Embryonic facial prominence (tissue), 1 donor: Measurements from ENCODE around the gene FBXL17.

Source experiments
- DNase-seq: peaks from one replicate; pipeline ENCODE4 v3.0.0-alpha.2; 2016; ENCODE audit errors: extremely low spot score

Gene FBXL17

DNA sequence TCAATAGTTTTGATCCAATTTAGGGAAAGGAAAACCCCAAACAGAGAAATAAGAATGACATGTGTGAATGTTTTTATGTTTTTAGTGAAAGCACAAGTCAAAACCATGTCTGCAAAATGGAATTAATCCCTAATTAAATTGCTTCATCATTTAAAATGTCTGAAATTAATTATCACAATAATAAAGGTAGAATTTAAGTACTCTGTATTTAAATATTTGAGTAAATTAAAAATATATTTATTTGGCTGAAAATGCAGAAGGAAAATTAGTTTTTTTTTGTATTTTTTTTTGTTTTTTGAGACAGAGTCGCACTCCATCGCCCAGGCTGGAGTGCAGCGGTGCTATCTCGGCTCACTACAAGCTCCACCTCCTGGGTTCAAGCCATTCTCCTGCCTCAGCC, 380.7 kb downstream of the FBXL17 start:
- DNase-seq: no peak

DNA sequence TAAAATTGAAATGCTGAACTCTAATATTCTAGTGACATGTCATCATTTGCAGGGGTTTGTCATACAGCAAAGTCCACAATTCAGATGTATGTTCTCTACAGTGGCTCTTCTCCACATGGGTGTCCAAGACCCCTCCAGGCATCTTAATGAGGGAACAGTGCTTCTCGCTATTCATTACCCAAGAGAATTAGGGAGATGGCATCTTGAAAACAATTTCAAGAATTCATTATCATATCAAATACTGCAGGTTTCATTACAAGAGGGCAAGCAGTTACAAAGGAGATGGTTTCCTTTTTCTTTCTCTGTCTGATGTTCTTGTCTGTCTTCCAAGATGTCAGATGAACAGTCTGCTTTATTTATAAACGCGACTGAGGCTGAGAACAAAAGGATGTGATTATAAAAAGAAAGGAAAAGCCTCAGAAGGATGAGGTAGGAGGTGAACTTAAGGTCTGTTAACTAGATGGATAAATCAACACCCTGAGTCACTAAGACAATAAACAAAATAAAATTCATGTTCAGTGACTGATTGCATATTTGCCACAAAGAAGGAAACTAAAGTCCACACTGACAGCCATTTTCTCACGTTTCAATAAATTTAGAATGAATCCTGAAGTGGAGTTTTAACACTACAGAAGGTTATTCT, 384.4 kb downstream of the FBXL17 start:
- DNase-seq: no peak

GRCh38 chr5:107993341-107993740, 388.6 kb downstream of the FBXL17 start:
- no peak for DNase-seq

- DNase-seq: no peak
Measured at GRCh38 chr5:107990881-107991810, 390.8 kb downstream of the FBXL17 start.

DNA sequence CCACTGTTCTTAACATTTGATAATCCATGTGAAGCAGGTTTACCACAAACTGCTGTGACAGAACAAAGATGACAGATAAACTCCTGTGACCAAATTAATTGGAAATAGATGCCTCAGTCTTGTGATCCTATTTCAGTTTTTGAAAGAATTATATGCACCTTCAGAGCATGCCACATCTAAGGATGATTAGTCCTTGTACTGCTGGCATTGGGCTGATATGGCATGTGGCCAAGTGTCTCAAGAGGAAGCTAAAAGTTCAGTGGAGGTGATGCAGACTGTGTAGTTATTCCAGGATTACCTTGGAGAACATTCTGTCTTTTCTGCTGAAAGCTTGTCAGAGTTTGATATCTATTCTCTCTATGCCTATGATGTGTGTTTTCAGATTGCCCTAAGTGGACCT, 396.8 kb downstream of the FBXL17 start:
- no peak for DNase-seq

DNA sequence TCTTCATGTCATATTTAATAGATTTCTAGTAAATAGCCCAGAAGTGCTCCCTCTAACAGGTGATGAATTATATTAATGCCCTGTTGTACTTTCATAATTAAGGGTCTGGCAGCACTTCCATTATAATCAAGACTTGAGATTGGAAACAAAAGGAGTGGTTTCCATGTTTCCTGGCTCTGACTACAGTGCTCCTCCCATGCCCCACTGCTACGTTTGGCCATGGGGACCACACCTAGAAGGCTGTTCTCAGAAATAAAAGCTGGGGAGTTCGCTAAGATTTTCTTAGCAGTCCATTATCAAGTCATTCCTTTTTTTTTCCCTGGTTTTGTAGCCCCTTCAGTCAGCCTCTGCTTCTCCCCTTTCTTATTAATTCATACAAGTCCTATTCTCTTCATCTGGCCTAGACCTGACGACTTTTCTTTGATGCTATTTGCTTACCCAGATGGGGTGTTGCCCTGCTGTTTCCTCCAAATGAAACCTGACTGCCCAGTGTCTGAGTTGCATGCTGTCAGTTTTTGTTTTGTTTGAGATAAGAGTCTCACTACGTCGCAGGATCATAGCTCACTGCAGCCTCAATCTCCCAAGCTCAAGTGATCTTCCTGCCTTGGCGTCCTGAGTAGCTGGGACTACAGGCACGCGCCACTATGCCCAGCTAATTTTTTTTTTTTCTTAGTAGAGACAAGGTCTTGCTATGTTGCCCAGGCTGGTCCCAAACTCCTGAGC, 399.0 kb downstream of the FBXL17 start:
- DNase-seq: no peak

GRCh38 chr5:107980923-107981692, 400.8 kb downstream of the FBXL17 start:
- DNase-seq: no peak

DNA sequence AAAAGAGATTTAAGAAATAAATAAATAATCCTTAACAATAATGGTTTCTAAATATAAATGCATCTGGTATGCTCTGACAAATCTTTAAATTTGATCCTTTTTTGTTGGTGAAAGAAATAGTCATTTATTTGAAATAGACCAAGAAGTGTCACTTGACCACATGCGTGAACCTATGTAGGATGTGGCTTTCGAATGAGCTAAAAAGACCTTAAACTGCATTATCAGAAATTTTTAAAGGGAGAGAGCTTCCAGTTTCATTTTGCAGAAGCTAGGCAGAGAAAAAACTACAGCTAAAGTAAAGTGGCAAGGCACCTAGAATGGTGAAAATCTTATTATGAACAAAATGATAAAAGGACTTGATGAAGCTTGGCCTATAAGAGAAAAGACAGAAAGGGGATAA, 402.0 kb downstream of the FBXL17 start:
- DNase-seq: no peak

- DNase-seq: no peak
Measured at GRCh38 chr5:107979291-107979690, 402.6 kb downstream of the FBXL17 start.

DNA sequence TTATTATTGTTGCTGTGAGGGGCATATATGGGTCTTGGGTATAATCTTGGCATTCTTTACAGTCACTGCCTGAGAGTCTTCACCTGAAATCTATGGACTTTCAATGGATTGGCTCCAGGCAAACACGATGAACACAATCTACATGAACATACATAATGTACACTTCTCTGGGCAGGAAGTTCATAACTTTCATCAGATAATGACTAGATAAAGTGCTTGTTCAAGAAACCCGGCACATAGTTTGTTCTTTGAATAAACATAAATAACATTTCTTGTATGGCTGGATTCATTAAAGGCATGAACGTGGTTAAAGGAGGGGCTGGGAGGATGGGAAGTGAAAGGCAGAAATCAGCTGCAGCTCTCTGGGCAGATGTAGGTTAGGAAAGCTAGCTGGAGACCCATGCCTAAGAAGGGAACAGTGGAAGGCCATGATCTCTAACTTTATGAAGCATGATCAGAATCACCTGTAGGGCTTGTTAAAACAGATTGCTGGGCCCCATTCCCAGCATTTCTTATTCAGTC, 404.3 kb downstream of the FBXL17 start:
- no peak for DNase-seq

DNA sequence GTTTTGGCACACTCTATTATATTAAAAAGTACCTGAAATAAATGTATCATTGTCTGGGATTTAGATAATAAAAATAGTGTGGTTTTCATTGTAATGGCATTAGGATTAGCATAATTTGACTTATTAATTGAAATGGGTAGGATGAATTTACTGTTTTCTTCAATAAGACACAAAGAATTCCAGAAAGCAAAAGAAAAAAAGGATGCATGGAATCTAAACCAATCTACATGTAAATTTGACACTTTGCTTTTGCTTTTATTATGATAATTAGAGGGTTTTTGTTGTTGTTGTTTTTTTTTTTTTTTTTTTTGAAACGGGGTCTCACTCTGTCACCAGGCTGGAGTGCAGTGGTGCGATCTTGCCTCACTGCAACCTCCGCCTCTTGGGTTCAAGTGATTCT, 406.3 kb downstream of the FBXL17 start:
- no peak for DNase-seq

DNA sequence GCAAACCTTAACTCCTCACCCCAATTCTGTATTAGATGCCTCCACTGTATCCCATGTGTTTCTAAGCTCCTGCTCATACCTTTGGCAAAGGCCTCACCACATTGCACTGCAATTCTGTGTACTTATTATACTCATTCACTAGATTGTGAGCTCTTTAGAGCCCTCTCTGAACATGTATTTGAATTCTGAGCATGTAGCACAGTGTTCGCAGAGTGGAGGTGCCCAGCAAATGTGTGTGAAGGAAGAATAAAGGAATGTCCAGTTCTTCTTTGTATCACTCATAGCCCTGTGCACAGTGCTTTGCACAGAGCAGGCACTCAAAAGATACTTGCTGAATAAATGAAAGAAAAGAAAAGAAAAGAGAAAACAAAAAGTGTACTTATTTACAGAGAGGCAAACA, 410.1 kb downstream of the FBXL17 start:
- DNase-seq: no peak

DNA sequence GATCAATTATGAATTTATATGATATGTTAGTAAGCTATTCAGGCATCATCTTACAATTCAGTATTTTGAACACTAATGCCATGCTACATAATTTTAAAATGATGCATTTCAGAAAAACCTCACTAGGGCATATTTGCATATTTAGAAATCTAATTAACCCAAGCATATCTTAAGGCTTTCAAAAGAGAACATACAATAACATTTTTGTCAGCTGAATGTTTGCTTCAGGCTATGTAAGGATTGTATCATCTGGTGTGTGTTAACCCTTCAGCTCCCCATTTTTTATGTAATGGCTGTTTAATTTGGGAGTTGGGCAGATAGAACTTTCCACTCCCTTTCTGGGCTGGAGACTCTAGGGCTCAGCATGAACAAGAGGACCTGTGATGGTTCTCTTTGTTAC, 412.1 kb downstream of the FBXL17 start:
- DNase-seq: no peak

GRCh38 chr5:107968998-107969397, 412.9 kb downstream of the FBXL17 start:
- no peak for DNase-seq

GRCh38 chr5:107968406-107968843, 413.5 kb downstream of the FBXL17 start:
- DNase-seq: no peak

DNA sequence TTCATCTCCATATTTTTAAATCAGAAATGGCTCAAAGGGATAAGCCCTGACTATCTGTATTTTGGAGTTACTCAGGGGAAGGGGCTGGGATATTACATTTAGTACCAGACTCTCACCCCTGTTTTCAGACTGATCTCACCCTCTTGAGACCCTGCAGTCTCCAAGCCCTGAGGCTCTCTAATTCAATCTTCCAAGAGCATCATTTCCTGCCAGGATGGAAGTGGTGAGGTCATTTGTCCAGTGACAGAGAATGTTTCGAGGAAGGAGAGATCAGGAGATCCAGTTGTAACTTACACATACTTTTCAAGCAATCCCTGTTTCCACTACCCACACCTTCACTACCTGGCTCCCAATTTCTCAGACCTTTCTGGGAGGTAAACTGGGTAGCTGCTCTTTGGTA, 415.7 kb downstream of the FBXL17 start:
- DNase-seq: no peak

DNA sequence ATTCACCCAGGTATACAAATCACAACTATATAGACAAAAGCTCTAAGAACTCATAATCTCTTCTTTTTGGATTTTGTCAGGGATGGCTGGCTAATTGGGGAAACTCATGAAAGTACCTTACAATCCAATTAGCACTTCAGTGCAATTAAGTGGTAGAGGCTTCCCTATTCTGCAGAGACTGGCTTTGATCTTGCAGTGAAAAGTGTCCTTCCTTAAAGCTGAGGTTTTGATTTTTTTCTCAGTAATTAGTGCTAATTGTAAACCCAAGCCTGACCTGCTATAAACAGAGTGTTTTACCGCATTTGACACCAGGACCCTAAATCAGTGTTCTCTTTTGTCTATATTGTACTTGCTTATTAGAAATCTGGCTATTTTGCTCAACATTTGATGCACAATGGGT, 417.2 kb downstream of the FBXL17 start:
- DNase-seq: no peak

- DNase-seq: no peak
Measured at GRCh38 chr5:107959573-107960279, 422.2 kb downstream of the FBXL17 start.

GRCh38 chr5:107958861-107959260, 423.0 kb downstream of the FBXL17 start:
- DNase-seq: no peak

DNA sequence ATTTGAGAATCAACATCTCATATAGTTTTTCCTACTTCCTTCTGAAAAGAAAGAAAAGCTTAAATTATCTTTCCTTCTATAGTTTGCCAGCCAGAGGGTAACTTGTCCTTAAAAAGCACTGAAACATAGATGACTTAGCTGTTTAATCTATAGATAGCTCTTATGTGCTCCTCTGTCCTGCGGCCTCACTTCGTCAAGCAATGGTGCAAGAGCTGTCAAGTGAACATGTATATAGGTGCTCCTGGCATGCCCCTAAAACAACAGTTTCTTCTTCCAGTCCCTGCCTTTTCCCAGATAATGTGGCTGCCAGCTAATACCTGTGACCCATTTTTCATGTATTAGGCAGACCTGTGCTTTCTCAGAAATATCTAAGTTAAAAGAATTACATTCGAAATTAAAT, 423.5 kb downstream of the FBXL17 start:
- no peak for DNase-seq

- DNase-seq: no peak
Measured at GRCh38 chr5:107957051-107957450, 424.8 kb downstream of the FBXL17 start.
